KOPT-K1 (cell line): ENCODE data around the gene ABHD17C.

Experiments
- H3K27ac ChIP-seq: fragments of 200-600 bp; sonication (generic); 2 replicates; pipeline ENCODE4 v1.5.1; 2016; ENCODE audit warnings: antibody characterized with exemption, mild to moderate bottlenecking, low read depth, low read length; ENCODE audit not compliant: poor library complexity, severe bottlenecking
- H3K36me3 ChIP-seq: fragments of 200-600 bp; sonication (generic); 2 replicates; pipeline ENCODE4 v1.5.1; 2017; ENCODE audit warnings: antibody characterized with exemption, mild to moderate bottlenecking, low read length, moderate library complexity; ENCODE audit not compliant: insufficient read depth
- H3K9me3 ChIP-seq: fragments of 200-600 bp; sonication (generic); 2 replicates; pipeline ENCODE4 v1.5.1; 2017; ENCODE audit warnings: antibody characterized with exemption, low read length, mild to moderate bottlenecking; ENCODE audit not compliant: insufficient read depth, poor library complexity, severe bottlenecking

ABHD17C gene

DNA sequence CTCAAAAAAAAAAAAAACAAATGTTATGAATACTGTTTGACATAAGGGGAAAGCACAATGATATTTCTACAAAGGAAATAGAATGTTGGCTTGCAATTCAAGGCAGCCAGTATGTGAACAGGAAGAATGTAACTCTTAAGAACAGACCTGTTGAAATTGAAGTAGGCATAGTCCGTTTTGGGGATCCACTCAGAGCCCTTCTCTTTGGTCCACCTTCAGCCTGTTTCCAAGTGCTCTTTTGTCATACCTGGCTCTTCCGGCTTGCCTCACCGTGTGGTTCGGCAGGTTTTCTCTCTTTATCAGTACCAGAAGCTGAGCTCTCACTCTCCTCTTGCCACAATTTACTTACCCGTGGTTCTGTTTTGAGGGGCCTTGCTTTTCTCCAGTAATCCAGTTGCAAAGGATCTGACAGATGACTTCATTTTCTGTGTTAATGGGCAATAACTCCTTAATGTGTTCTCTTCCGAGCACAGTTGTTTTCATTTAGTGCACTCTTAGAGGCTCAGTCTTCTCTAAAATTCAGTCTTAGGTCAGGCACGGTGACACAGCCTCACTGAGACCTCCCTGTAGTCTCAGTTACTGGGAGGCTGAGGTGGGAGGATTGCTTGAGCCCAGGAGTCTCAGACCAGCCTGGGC is 6.7 kb downstream of the ABHD17C start:
- H3K27ac ChIP-seq, result no peak overlapping the region
- no peaks in the 10 kb centered on the region for H3K9me3 ChIP-seq
- no peaks in the 10 kb centered on the region for H3K36me3 ChIP-seq

- no peaks in the 10 kb centered on the region for H3K9me3 ChIP-seq
- H3K36me3 ChIP-seq, result no peaks in the 10 kb centered on the region
Observed at GRCh38 chr15:80703081-80703480, 8.0 kb downstream of the ABHD17C start.

DNA sequence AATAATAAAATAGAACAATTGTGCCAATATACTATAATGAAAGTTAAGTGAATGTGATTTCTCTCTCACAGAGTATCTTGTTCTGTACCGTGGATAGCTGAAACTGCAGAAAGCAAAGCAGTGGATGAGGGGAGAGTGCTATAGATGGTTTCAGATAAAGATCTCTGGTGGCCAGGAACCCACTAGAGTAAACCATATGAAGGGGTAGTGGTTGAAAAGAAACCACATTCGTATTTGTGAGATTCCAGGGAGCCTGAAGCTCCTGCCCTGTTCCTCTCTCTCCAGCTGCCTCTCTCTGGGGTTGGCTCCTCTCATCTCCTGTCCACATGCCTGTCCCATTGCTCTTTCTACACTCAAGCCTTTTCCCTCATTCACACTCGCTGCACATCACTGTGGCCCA is 8.9 kb downstream of the ABHD17C start:
- no peaks in the 10 kb centered on the region for H3K36me3 ChIP-seq

More at GRCh38 chr15:80703081-80703480, 8.0 kb downstream of the ABHD17C start:
- no peak overlapping the region for H3K27ac ChIP-seq

DNA sequence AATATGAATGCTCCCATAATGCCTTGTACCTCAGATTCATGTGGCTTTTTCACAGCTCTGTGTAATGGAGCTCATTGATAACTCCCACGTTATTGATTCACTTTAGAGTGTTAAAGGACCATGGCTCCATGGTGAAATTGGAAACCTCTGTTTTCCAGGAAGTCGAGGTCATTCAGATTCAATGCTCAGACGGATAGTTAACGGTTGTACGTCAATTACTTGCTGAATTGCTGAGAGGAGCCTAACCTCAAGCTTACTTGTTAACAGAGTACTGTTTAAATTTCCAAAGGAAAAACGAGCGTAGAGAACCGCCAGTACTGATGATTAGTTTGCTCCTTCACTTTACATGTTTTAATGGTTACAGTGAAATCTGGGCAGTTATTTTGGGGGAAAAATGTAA is 11.1 kb downstream of the ABHD17C start:
- Histone ChIP-seq H3K27ac (no peak overlapping the region), H3K36me3 (no peaks in the 10 kb centered on the region), H3K9me3 (no peaks in the 10 kb centered on the region)

More for the DNA sequence above, 8.9 kb downstream of the ABHD17C start:
- no peak overlapping the region for H3K27ac ChIP-seq
- no peaks in the 10 kb centered on the region for H3K9me3 ChIP-seq

DNA sequence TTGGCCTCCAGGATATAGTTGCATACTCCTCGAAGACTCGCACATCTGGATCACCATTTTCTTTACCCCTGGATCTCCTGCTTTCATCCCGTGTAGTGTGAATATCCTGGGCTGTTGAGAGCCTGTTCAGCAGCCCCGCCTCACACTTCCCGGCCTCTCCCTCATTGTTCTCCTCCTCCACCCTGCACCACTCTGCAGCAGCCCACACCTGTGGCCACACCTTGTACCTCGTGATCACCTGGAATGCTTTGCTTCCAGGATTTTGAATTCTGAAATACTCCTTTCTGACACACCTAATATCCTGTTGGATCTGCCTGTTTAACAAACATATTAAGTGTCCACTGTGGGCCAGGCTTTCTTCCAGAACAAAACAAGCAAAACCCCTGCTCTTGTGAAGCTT is 14.4 kb downstream of the ABHD17C start:
- Histone ChIP-seq H3K36me3 (no peaks in the 10 kb centered on the region), H3K27ac (no peak overlapping the region)

GRCh38 chr15:80710635-80711554 is 15.8 kb downstream of the ABHD17C start:
- no peaks in the 10 kb centered on the region for H3K36me3 ChIP-seq
- no peak overlapping the region for H3K27ac ChIP-seq
- no peaks in the 10 kb centered on the region for H3K9me3 ChIP-seq

More for the DNA sequence above, 14.4 kb downstream of the ABHD17C start:
- H3K9me3 ChIP-seq, result no peaks in the 10 kb centered on the region

GRCh38 chr15:80711886-80712285 is 16.8 kb downstream of the ABHD17C start:
- Histone ChIP-seq H3K36me3 (no peaks in the 10 kb centered on the region), H3K9me3 (no peaks in the 10 kb centered on the region), H3K27ac (no peak overlapping the region)

DNA sequence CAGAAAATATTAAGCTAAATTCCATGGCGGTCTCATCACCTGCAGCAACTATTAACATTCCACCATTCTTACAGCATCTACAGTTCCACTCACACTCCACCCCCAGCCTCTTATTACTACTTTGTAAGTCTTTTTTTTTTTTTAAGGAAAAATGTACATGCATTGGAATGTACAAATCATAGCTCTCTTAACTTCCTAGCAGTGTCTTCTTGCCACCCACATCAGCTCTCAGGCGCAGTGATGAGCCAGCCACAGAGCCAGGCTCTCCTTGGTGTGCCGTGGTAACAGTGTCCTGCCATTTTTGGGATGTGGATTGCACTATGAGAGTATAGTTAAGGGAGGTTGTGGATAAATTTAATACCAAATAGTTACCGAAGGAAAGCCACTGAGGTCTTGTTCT is 17.8 kb downstream of the ABHD17C start:
- Histone ChIP-seq H3K36me3 (no peaks in the 10 kb centered on the region), H3K27ac (no peak overlapping the region), H3K9me3 (no peaks in the 10 kb centered on the region)

DNA sequence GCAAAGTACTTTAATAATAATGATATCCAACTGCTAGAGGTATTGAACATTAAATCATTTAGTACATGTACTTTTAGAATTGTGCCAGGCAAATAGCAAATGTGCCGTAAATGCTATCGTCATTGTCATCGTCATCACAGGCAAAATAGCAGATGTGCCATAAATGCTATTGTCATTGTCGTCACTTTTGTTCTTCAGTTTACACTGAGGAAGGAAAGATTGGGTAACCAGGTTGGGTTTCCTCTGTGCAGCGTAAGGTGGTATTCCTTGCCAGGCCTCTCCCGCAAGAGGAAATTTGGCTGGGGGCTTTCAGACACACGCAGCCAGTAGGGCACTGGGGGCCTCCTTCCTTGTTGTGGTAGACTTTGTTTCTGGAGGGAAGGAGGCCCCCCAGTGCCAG is 26.4 kb downstream of the ABHD17C start:
- no peaks in the 10 kb centered on the region for H3K9me3 ChIP-seq
- no peak overlapping the region for H3K27ac ChIP-seq
- H3K36me3 ChIP-seq, result no peaks in the 10 kb centered on the region

- Histone ChIP-seq H3K9me3 (no peaks in the 10 kb centered on the region), H3K27ac (no peak overlapping the region), H3K36me3 (no peaks in the 10 kb centered on the region)
Observed at GRCh38 chr15:80722811-80723210, 27.7 kb downstream of the ABHD17C start.

GRCh38 chr15:80727196-80727595 is 32.1 kb downstream of the ABHD17C start:
- Histone ChIP-seq H3K27ac (no peak overlapping the region), H3K36me3 (no peaks in the 10 kb centered on the region), H3K9me3 (no peaks in the 10 kb centered on the region)

DNA sequence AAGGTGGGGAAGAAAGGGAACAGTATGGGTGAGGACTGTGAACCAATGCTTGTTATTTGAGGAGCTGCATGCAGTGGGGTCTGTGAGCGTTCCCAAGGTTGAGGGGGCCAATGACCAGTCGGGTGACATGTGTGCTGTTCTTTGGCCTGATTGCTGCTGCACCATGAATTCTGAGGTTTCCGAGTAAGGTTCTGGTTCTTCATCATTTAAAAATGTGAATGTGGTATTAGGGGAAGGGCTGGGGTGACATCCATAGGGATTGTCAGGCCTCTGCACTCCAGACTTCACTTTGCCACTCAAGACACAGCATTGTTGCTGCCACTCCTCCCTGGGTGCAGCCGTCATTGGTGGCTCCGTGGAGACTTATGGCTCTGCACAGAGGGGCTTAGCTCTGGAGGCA is 32.5 kb downstream of the ABHD17C start:
- Histone ChIP-seq H3K27ac (no peak overlapping the region), H3K9me3 (no peaks in the 10 kb centered on the region), H3K36me3 (no peaks in the 10 kb centered on the region)

- no peak overlapping the region for H3K27ac ChIP-seq
- H3K9me3 ChIP-seq, result no peaks in the 10 kb centered on the region
- H3K36me3 ChIP-seq, result no peaks in the 10 kb centered on the region
Observed at GRCh38 chr15:80730387-80730786, 35.3 kb downstream of the ABHD17C start.

- Histone ChIP-seq H3K27ac (no peak overlapping the region), H3K9me3 (no peaks in the 10 kb centered on the region), H3K36me3 (no peaks in the 10 kb centered on the region)
Observed at GRCh38 chr15:80730926-80731325, 35.8 kb downstream of the ABHD17C start.

- Histone ChIP-seq H3K9me3 (no peaks in the 10 kb centered on the region), H3K36me3 (no peaks in the 10 kb centered on the region)
Observed at GRCh38 chr15:80732167-80732566, 37.1 kb downstream of the ABHD17C start.

GRCh38 chr15:80732818-80733217 is 37.7 kb downstream of the ABHD17C start:
- H3K27ac ChIP-seq, result no peak overlapping the region
- H3K9me3 ChIP-seq, result no peaks in the 10 kb centered on the region
- H3K36me3 ChIP-seq, result no peaks in the 10 kb centered on the region

More at GRCh38 chr15:80732167-80732566, 37.1 kb downstream of the ABHD17C start:
- H3K27ac ChIP-seq, result no peak overlapping the region
